Measurements from ENCODE around the gene FERMT3. TPM values are rescaled to one million over a fixed set of nuclear protein-coding genes. Genes with fewer than 3 reads are reported as not detected.

Gene FERMT3
- total and polyA plus RNA-seq, 2 of the 13 experiments (the other 11 are each of a cell fraction or from before 2014, with no cell fraction given), result 0.29 TPM; not detected in 1

- TF ChIP-seq ZSCAN21 (CRISPR knock-in tag; IDR thresholded peaks at IDR 0.05; ENCODE audit: borderline replicate concordance) (no peak; the same call in 1 of the 2 replicates), KAT2B (IDR thresholded peaks at IDR 0.05; ENCODE audit: borderline replicate concordance, low read depth, low read length) (no peak), BATF2 (CRISPR knock-in tag; IDR thresholded peaks at IDR 0.05) (no peak), SMAD9 (CRISPR knock-in tag; IDR thresholded peaks at IDR 0.05) (no peak; the same call in 1 of the 2 replicates), GTF3A (CRISPR knock-in tag; conservative IDR thresholded peaks at IDR 0.05) (no peak), LBX2 (CRISPR knock-in tag; IDR thresholded peaks at IDR 0.05; ENCODE audit: borderline replicate concordance) (no peak), GLI4 (CRISPR knock-in tag; IDR thresholded peaks at IDR 0.05; ENCODE audit: borderline replicate concordance) (no peak), POLR2G (IDR thresholded peaks at IDR 0.05; ENCODE audit: low read depth, low read length) (no peak), ATRX (CRISPR knock-in tag; IDR thresholded peaks at IDR 0.05; ENCODE audit: borderline replicate concordance) (no peak), ZNF570 (CRISPR knock-in tag; IDR thresholded peaks at IDR 0.05; ENCODE audit: borderline replicate concordance) (no peak), NR0B2 (CRISPR knock-in tag; IDR thresholded peaks at IDR 0.05) (peak; percentile 36; the same call in 1 of the 2 replicates), FOXJ3 (CRISPR knock-in tag; IDR thresholded peaks at IDR 0.05; ENCODE audit: borderline replicate concordance) (no peak), SP140L (CRISPR knock-in tag; IDR thresholded peaks at IDR 0.05; ENCODE audit: borderline replicate concordance) (no peak), HNRNPH1 (optimal IDR thresholded peaks at IDR 0.05; ENCODE audit: low read depth, low read length) (no peak), NBN (conservative IDR thresholded peaks at IDR 0.05) (no peak), CHD2 (IDR thresholded peaks at IDR 0.05; ENCODE audit: low read depth, low read length) (peak; percentile 67; the same call in 1 of the 2 replicates), ARHGAP35 (CRISPR knock-in tag; IDR thresholded peaks at IDR 0.05; ENCODE audit: borderline replicate concordance) (no peak), HNF1A (IDR thresholded peaks at IDR 0.05; ENCODE audit: low read depth) (no peak), HNF1A (CRISPR knock-in tag; IDR thresholded peaks at IDR 0.05; ENCODE audit: borderline replicate concordance) (no peak), SOX6 (IDR thresholded peaks at IDR 0.05) (no peak), SOX6 (CRISPR knock-in tag; IDR thresholded peaks at IDR 0.05) (no peak), ZNF576 (CRISPR knock-in tag; IDR thresholded peaks at IDR 0.05) (no peak)
Measured at GRCh38 chr11:64185693-64186491, 20.6 kb upstream of the FERMT3 start, which contains the start of gene STIP1 (continued).
